SK-N-MC (cell line): ENCODE measurements around the gene MACC1.

Source experiments
- EZH2 ChIP-seq: fragments of 200-600 bp; sonication (generic); IDR thresholded peaks from one replicate; pipeline ENCODE4 v1.6.1; 2017; ENCODE audit warnings: antibody characterized with exemption
- POLR2AphosphoS5 ChIP-seq: IDR thresholded peaks from 2 replicates; pipeline ENCODE4 v1.6.1; 2012; ENCODE audit warnings: mild to moderate bottlenecking, low read depth, low read length, borderline replicate concordance

GRCh38 chr7:20133803-20134202 is 83.4 kb downstream of the MACC1 start:
- TF ChIP-seq POLR2AphosphoS5 (no peak), EZH2 (no peak)
